H9 (cell line): ENCODE measurements around the gene ABLIM1. TPM values are rescaled to one million over a fixed set of nuclear protein-coding genes. Genes with fewer than 3 reads are reported as not detected.

Experiments used
- DNase-seq: peaks from one replicate; pipeline ENCODE4 v3.0.0-alpha.2; 2017
- H2AFZ ChIP-seq: one replicate; pipeline ENCODE4 v1.6.1; 2013; ENCODE audit warnings: mild to moderate bottlenecking, low read length, control low read depth, moderate library complexity
- H2AK5ac ChIP-seq: 2 replicates; pipeline ENCODE4 v1.6.1; 2013; ENCODE audit warnings: low read length, control low read depth, mixed read lengths; ENCODE audit not compliant: insufficient read length
- H2BK120ac ChIP-seq: one replicate; pipeline ENCODE4 v1.6.1; 2013; ENCODE audit warnings: low read depth, mild to moderate bottlenecking, low read length, control low read depth, inconsistent platforms; ENCODE audit not compliant: poor library complexity, severe bottlenecking
- H2BK12ac ChIP-seq: 2 replicates; pipeline ENCODE4 v1.6.1; 2013; ENCODE audit warnings: low read length, control low read depth, mixed read lengths, low read depth; ENCODE audit not compliant: insufficient read length
- H2BK15ac ChIP-seq: 2 replicates; pipeline ENCODE4 v1.6.1; 2013; ENCODE audit warnings: low read depth, low read length, control low read depth
- H2BK20ac ChIP-seq: one replicate; pipeline ENCODE4 v1.6.1; 2013; ENCODE audit warnings: low read depth, mild to moderate bottlenecking, low read length, control low read depth, inconsistent platforms; ENCODE audit not compliant: poor library complexity, severe bottlenecking
- H2BK5ac ChIP-seq: 2 replicates; pipeline ENCODE4 v1.6.1; 2013; ENCODE audit warnings: low read length, control low read depth, mixed read lengths; ENCODE audit not compliant: insufficient read length
- H3K14ac ChIP-seq: 2 replicates; pipeline ENCODE4 v1.6.1; 2013; ENCODE audit warnings: low read length, control low read depth; ENCODE audit not compliant: insufficient read depth
- H3K18ac ChIP-seq: 2 replicates; pipeline ENCODE4 v1.6.1; 2013; ENCODE audit warnings: low read depth, mild to moderate bottlenecking, mixed read lengths, low read length, control low read depth; ENCODE audit not compliant: insufficient read length
- H3K23ac ChIP-seq: 2 replicates; pipeline ENCODE4 v1.6.1; 2013; ENCODE audit warnings: low read length, control low read depth, mixed read lengths, low read depth; ENCODE audit not compliant: insufficient read length
- H3K23me2 ChIP-seq: 2 replicates; pipeline ENCODE4 v1.6.1; 2013; ENCODE audit warnings: low read depth, mild to moderate bottlenecking, mixed read lengths, low read length, control low read depth; ENCODE audit not compliant: insufficient read length, poor library complexity, severe bottlenecking
- H3K27ac ChIP-seq: 2 replicates; pipeline ENCODE4 v1.5.1; 2013; ENCODE audit warnings: low read length, control low read depth, mixed read lengths, low read depth; ENCODE audit not compliant: insufficient read length
- H3K27me3 ChIP-seq: 2 replicates; pipeline ENCODE4 v1.6.1; 2013; ENCODE audit warnings: low read length, control low read depth, inconsistent platforms; ENCODE audit not compliant: insufficient read depth
- H3K4ac ChIP-seq: 2 replicates; pipeline ENCODE4 v1.6.1; 2013; ENCODE audit warnings: low read depth, mild to moderate bottlenecking, control low read depth, inconsistent platforms, low read length, moderate library complexity
- H3K4me1 ChIP-seq: 2 replicates; pipeline ENCODE4 v1.6.1; 2013; ENCODE audit warnings: low read length, control low read depth, inconsistent platforms; ENCODE audit not compliant: insufficient read depth
- H3K4me2 ChIP-seq: 2 replicates; pipeline ENCODE4 v1.6.1; 2013; ENCODE audit warnings: low read length, control low read depth, mixed read lengths; ENCODE audit not compliant: insufficient read length, insufficient read depth
- H3K56ac ChIP-seq: 2 replicates; pipeline ENCODE4 v1.6.1; 2013; ENCODE audit warnings: low read depth, mild to moderate bottlenecking, mixed read lengths, low read length, control low read depth; ENCODE audit not compliant: insufficient read length
- H3K79me1 ChIP-seq: 2 replicates; pipeline ENCODE4 v1.6.1; 2013; ENCODE audit warnings: low read depth, mild to moderate bottlenecking, moderate library complexity, low read length, control low read depth, inconsistent platforms; ENCODE audit not compliant: insufficient read depth, poor library complexity, severe bottlenecking
- H3K79me2 ChIP-seq: 2 replicates; pipeline ENCODE4 v1.6.1; 2013; ENCODE audit warnings: low read length, control low read depth, inconsistent platforms; ENCODE audit not compliant: insufficient read depth
- H3K9ac ChIP-seq: 2 replicates; pipeline ENCODE4 v1.6.1; 2013; ENCODE audit warnings: low read length, control low read depth, mixed read lengths; ENCODE audit not compliant: insufficient read length; ENCODE audit errors: extremely low read depth
- H3K9me3 ChIP-seq: one replicate; pipeline ENCODE4 v1.6.1; 2013; ENCODE audit warnings: low read depth, low read length, inconsistent platforms; ENCODE audit not compliant: control insufficient read depth
- H3T11ph ChIP-seq: one replicate; pipeline ENCODE4 v1.6.1; 2013; ENCODE audit warnings: mild to moderate bottlenecking, low read length, control low read depth, inconsistent platforms
- H4K20me1 ChIP-seq: one replicate; pipeline ENCODE4 v1.6.1; 2013; ENCODE audit not compliant: control insufficient read depth, insufficient read length, insufficient read depth
- H4K5ac ChIP-seq: 2 replicates; pipeline ENCODE4 v1.6.1; 2013; ENCODE audit warnings: low read depth, mild to moderate bottlenecking, mixed read lengths, low read length, control low read depth; ENCODE audit not compliant: insufficient read length
- H4K8ac ChIP-seq: replicated peaks from 2 replicates; pipeline ENCODE4 v1.6.1; 2013; ENCODE audit warnings: low read length, control low read depth, mixed read lengths, low read depth; ENCODE audit not compliant: insufficient read length
- H4K91ac ChIP-seq: 2 replicates; pipeline ENCODE4 v1.6.1; 2013; ENCODE audit warnings: low read depth, mild to moderate bottlenecking, moderate library complexity, mixed read lengths, low read length, control low read depth; ENCODE audit not compliant: insufficient read length
- H3K27ac Mint-ChIP-seq, 3 experiments: 2 replicates in 2 of 3; 3 replicates in 1 of 3; pipeline ENCODE4 v1.8.0; 2020 to 2021; ENCODE audit warnings: mixed read lengths in 3 of 3, mild to moderate bottlenecking in 1 of 3, moderate library complexity in 1 of 3
- H3K27me3 Mint-ChIP-seq: 2 replicates; pipeline ENCODE4 v1.8.0; 2021; ENCODE audit warnings: low read depth, mild to moderate bottlenecking, moderate library complexity, mixed read lengths
- H3K36me3 Mint-ChIP-seq, 3 experiments: 2 replicates in 2 of 3; 3 replicates in 1 of 3; pipeline ENCODE4 v1.8.0; 2020 to 2021; ENCODE audit warnings: low read depth in 3 of 3, mixed read lengths in 3 of 3; ENCODE audit not compliant: insufficient read depth in 1 of 3
- H3K4me1 Mint-ChIP-seq, 2 experiments: 2 replicates each; pipeline ENCODE4 v1.8.0; 2020; ENCODE audit warnings: mixed read lengths in 2 of 2
- H3K4me3 Mint-ChIP-seq, 2 experiments: 2 replicates in 1 of 2; 3 replicates in 1 of 2; pipeline ENCODE4 v1.8.0; 2020 to 2021; ENCODE audit warnings: mild to moderate bottlenecking in 2 of 2, mixed read lengths in 2 of 2, moderate library complexity in 1 of 2
- H3K9me3 Mint-ChIP-seq, 2 experiments: 2 replicates in 1 of 2; 3 replicates in 1 of 2; pipeline ENCODE4 v1.8.0; 2020; ENCODE audit warnings: mild to moderate bottlenecking in 2 of 2, mixed read lengths in 2 of 2, moderate library complexity in 1 of 2
- CTCF ChIP-seq: fragments of 200-600 bp; sonication (generic); conservative IDR thresholded peaks from 3 replicates; pipeline ENCODE4 v1.8.0; 2021; ENCODE audit warnings: antibody characterized with exemption, mild to moderate bottlenecking
- WGBS: extraction: QIAGEN DNeasy Blood & Tissue Kit; methylation state at CpG from one replicate; pipeline ENCODE4 v1.1.7; 2013; ENCODE audit warnings: missing lambda C conversion rate, low lambda C conversion rate, mixed read lengths; ENCODE audit not compliant: insufficient read length; ENCODE audit errors: extremely low coverage; 5-methylcytosine and 5-hydroxymethylcytosine counted together
- total RNA-seq: library from RNA; stranded (reverse); gene quantifications from 2 replicates; pipeline ENCODE4 v1.2.1, GENCODE V29; 2021

Gene ABLIM1
- total RNA-seq, 1 experiment from 2014 or later, result 32.1 TPM

DNA sequence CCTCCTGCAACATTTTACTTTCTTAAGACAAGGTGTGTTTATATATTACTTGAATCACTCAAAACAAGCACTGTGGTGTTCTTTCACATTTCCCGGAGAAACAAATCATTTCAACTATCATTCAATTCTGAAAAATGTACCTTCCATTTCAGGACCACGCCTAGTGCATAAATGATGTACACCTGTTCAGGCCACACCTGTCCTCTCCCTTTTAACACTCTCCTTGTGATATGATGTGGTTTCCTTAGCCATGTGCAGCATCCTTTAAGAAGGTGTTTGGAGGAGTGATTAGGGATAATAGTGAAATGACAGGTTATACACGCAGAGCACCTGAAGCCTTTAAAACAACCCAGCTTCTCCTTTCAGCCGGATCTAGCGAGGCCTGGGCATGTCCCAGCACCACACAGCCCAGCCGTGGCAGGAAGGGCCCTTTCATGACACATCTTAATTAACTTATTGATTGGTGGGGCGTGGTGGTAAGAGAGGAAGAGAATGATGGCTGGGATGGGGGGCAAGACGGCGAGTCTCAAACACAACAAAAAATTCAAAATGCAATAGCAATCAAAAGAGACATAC lies 26.9 kb downstream of the ABLIM1 start:
- Histone ChIP-seq H3K9ac (peak overlapping the region; percentile 1), H3K18ac (no peak overlapping the region), H3K56ac (no peak overlapping the region), H2AFZ (no peak overlapping the region), H3K4me1 (peaks cover 4% of the 10 kb centered on the region; the same call in 1 of the 2 replicates), H3K27ac (no peak overlapping the region), H3K23me2 (peaks cover 10% of the 10 kb centered on the region), H3K79me1 (no peaks in the 10 kb centered on the region), H4K91ac (no peak overlapping the region), H2AK5ac (no peak overlapping the region), H2BK12ac (no peak overlapping the region), H4K20me1 (no peaks in the 10 kb centered on the region), H3K14ac (no peak overlapping the region), H3K27me3 (peaks cover 9% of the 10 kb centered on the region), H3K23ac (no peak overlapping the region), H3K79me2 (no peaks in the 10 kb centered on the region), H3K4me2 (peak overlapping the region; percentile 65), H2BK120ac (no peak overlapping the region), H2BK15ac (no peak overlapping the region), H3K4ac (no peak overlapping the region), H4K8ac (no peak overlapping the region), H4K5ac (no peak overlapping the region), H2BK5ac (no peak overlapping the region), H3K9me3 (no peaks in the 10 kb centered on the region), H2BK20ac (no peak overlapping the region), H3T11ph (no peak overlapping the region)
- Mint-ChIP-seq H3K4me3 (peak overlapping the region; percentile 75 to 81), H3K36me3 (no peaks in the 10 kb centered on the region), H3K27me3 (peaks cover 43% of the 10 kb centered on the region), H3K4me1 (peaks cover 30 to 31% of the 10 kb centered on the region in 2 experiments), H3K9me3 (no peaks in the 10 kb centered on the region), H3K27ac (no peak overlapping the region; a peak in 1 of 7 replicates)
- WGBS, result no CpG with 5 or more reads among the region's 9 CpGs
- no peak for TF ChIP-seq CTCF
- DNase-seq, result no peak
